ENCODE results near the gene CMC2.

DNA sequence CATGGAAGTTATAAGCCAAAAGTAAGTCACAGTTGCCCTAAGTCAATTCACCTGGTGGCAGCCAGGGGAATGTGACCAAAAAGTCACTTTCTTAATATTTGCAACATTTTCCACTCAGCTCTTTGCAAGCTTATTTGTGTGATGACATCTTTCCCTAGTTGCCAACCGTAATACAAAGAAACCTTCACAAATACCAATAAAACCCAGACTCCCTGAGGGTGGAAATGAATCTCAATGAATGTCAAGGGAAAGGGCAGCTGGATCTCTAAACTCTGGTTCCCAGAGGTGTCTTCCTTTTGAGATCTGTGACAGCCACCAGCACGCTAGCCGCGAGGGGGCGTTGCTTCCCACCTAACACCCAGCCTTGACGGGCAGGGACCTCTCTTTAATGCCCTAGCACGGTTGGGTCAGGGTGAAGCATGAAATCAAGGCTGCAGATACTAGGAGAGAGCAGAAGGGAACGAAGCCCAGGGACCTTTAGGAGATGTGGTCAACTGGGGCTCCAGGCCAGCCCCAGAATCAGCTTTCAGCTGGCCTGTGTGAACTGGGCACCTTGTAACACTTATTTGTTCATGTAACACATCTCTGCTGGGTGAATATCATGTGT lies 82.2 kb downstream of the CMC2 start:
- TF ChIP-seq EZH2 (IDR thresholded peaks at IDR 0.05) (no peak), POLR2AphosphoS5 (IDR thresholded peaks at IDR 0.05; ENCODE audit: borderline replicate concordance, low read depth, low read length) (no peak)
